ENCODE measurements around the gene ZNF761.
"Not testable (repeated sequence)": the region's sequence is repeated elsewhere in the genome, so short reads cannot be mapped to it uniquely, and the experiment has no call there.

ZNF761 gene

GRCh38 chr19:53431399-53432087 lies at the start of gene ZNF761:
ZNF761 (plus strand) TSS chr19:53431984; CDS start chr19:53447269, 15,285 bp downstream.
- peak; percentile 98 for DNase-seq

- no peak for DNase-seq
Observed at GRCh38 chr19:53388168-53388567, 43.6 kb upstream of the ZNF761 start.

- DNase-seq = no peak
Observed at GRCh38 chr19:53388904-53389303, 42.9 kb upstream of the ZNF761 start.

- DNase-seq = no peak
Observed at GRCh38 chr19:53389571-53389970, 42.2 kb upstream of the ZNF761 start.

GRCh38 chr19:53389978-53390377 lies 41.8 kb upstream of the ZNF761 start:
- no peak for DNase-seq

- peak; percentile 4 for DNase-seq
Observed at GRCh38 chr19:53394522-53394973, 37.2 kb upstream of the ZNF761 start.

- DNase-seq = peak; percentile 96
Observed at GRCh38 chr19:53394974-53395839, 36.6 kb upstream of the ZNF761 start, which contains the start of gene ZNF765. ZNF765 (plus strand) TSS chr19:53395149; CDS start chr19:53398016, 2,867 bp downstream.

- not testable (repeated sequence) for DNase-seq
Observed at GRCh38 chr19:53395840-53396524, 35.8 kb upstream of the ZNF761 start.

GRCh38 chr19:53396525-53396868 lies 35.3 kb upstream of the ZNF761 start:
- no peak for DNase-seq

- DNase-seq = not testable (repeated sequence)
Observed at GRCh38 chr19:53397918-53398317, 33.9 kb upstream of the ZNF761 start.

- no peak for DNase-seq
Observed at GRCh38 chr19:53409505-53410204, 22.1 kb upstream of the ZNF761 start.

- DNase-seq = not testable (repeated sequence)
Observed at GRCh38 chr19:53420520-53421315, 11.1 kb upstream of the ZNF761 start.

- no peak for DNase-seq
Observed at GRCh38 chr19:53422551-53422950, 9.2 kb upstream of the ZNF761 start.

GRCh38 chr19:53423074-53423473 lies 8.7 kb upstream of the ZNF761 start:
- DNase-seq = not testable (repeated sequence)

GRCh38 chr19:53423680-53424079 lies 8.1 kb upstream of the ZNF761 start:
- not testable (repeated sequence) for DNase-seq

- peak; percentile 81 for DNase-seq
Observed at GRCh38 chr19:53424968-53425597, 6.7 kb upstream of the ZNF761 start.

GRCh38 chr19:53432088-53432661 lies 391 bp downstream of the ZNF761 start:
- no peak for DNase-seq

GRCh38 chr19:53443809-53444208 lies 12.0 kb downstream of the ZNF761 start:
- DNase-seq = not testable (repeated sequence)

GRCh38 chr19:53447196-53447595 lies 15.4 kb downstream of the ZNF761 start:
- not testable (repeated sequence) for DNase-seq

- no peak for DNase-seq
Observed at GRCh38 chr19:53455828-53456227, 24.0 kb downstream of the ZNF761 start.
